HG03521 (cell line): ENCODE measurements around the gene HOXB6.

Source experiments
- ATAC-seq: cut with Tn5 transposase; IDR thresholded peaks from one replicate; pipeline ENCODE4 v1.9.1; 2021; ENCODE audit warnings: mild to moderate bottlenecking, moderate library complexity; ENCODE audit not compliant: unreplicated experiment

Gene HOXB6

GRCh38 chr17:48636177-48637018 is 31.6 kb upstream of the HOXB6 start:
- ATAC-seq: no peak

- ATAC-seq: no peak
These were observed 29.9 kb upstream of the HOXB6 start for GRCh38 chr17:48634493-48635208.

GRCh38 chr17:48633266-48633677 is 28.5 kb upstream of the HOXB6 start:
- ATAC-seq: no peak

- ATAC-seq: no peak
These were observed 27.9 kb upstream of the HOXB6 start for GRCh38 chr17:48632579-48633265.

- ATAC-seq: no peak
These were observed 27.1 kb upstream of the HOXB6 start for GRCh38 chr17:48631693-48632578.

GRCh38 chr17:48630925-48631692 is 26.3 kb upstream of the HOXB6 start:
- ATAC-seq: no peak

GRCh38 chr17:48630009-48630924 is 25.5 kb upstream of the HOXB6 start:
- no peak for ATAC-seq

- ATAC-seq: no peak
These were observed 24.6 kb upstream of the HOXB6 start for GRCh38 chr17:48629411-48629759.

GRCh38 chr17:48628649-48629410 is 24.0 kb upstream of the HOXB6 start:
- no peak for ATAC-seq

- ATAC-seq: no peak
These were observed 23.1 kb upstream of the HOXB6 start for GRCh38 chr17:48627623-48628521.

- no peak for ATAC-seq
These were observed 22.4 kb upstream of the HOXB6 start for GRCh38 chr17:48627118-48627597.

- no peak for ATAC-seq
These were observed 21.7 kb upstream of the HOXB6 start, which contains the start of gene HOXB9 for GRCh38 chr17:48626245-48627117. Gene HOXB9 (minus strand): TSS chr17:48626358. CDS start chr17:48626269, 89 bp downstream.

- no peak for ATAC-seq
These were observed 20.9 kb upstream of the HOXB6 start for GRCh38 chr17:48625495-48626244.

GRCh38 chr17:48624544-48625494 is 20.0 kb upstream of the HOXB6 start:
- ATAC-seq: no peak
